ENCODE data around the gene SAYSD1.

GRCh38 chr6:39065561-39065960, 49.4 kb downstream of the SAYSD1 start:
- TF ChIP-seq TEAD4 (IDR thresholded peaks at IDR 0.05; ENCODE audit: low read depth, low read length) (no peak), RBBP5 (IDR thresholded peaks at IDR 0.05; ENCODE audit: borderline replicate concordance, low read depth, low read length) (no peak)
- TF ChIP-seq, protein P1, sequence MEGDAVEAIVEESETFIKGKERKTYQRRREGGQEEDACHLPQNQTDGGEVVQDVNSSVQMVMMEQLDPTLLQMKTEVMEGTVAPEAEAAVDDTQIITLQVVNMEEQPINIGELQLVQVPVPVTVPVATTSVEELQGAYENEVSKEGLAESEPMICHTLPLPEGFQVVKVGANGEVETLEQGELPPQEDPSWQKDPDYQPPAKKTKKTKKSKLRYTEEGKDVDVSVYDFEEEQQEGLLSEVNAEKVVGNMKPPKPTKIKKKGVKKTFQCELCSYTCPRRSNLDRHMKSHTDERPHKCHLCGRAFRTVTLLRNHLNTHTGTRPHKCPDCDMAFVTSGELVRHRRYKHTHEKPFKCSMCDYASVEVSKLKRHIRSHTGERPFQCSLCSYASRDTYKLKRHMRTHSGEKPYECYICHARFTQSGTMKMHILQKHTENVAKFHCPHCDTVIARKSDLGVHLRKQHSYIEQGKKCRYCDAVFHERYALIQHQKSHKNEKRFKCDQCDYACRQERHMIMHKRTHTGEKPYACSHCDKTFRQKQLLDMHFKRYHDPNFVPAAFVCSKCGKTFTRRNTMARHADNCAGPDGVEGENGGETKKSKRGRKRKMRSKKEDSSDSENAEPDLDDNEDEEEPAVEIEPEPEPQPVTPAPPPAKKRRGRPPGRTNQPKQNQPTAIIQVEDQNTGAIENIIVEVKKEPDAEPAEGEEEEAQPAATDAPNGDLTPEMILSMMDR (IDR thresholded peaks at IDR 0.05; ENCODE audit: control extremely low read depth in 1 of 3, insufficient read depth in 1 of 3, low read depth in 1 of 3, low read length in 3 of 3), result no peak

All from H1 (cell line).